Stimulated activated CD8-positive, alpha-beta memory T cell treated with anti-CD3 and anti-CD28 coated beads, Interleukin-15, amount 100 ng/mL, for 24 hours (primary cell): ENCODE results near the gene GPLD1.
"Not testable (repeated sequence)": the region's sequence is repeated elsewhere in the genome, so short reads cannot be mapped to it uniquely, and the experiment has no call there.

Source experiments
- DNase-seq: peaks from one replicate; pipeline ENCODE4 v3.0.0-alpha.2; 2020; ENCODE audit warnings: low read depth

The GPLD1 gene, protein sequence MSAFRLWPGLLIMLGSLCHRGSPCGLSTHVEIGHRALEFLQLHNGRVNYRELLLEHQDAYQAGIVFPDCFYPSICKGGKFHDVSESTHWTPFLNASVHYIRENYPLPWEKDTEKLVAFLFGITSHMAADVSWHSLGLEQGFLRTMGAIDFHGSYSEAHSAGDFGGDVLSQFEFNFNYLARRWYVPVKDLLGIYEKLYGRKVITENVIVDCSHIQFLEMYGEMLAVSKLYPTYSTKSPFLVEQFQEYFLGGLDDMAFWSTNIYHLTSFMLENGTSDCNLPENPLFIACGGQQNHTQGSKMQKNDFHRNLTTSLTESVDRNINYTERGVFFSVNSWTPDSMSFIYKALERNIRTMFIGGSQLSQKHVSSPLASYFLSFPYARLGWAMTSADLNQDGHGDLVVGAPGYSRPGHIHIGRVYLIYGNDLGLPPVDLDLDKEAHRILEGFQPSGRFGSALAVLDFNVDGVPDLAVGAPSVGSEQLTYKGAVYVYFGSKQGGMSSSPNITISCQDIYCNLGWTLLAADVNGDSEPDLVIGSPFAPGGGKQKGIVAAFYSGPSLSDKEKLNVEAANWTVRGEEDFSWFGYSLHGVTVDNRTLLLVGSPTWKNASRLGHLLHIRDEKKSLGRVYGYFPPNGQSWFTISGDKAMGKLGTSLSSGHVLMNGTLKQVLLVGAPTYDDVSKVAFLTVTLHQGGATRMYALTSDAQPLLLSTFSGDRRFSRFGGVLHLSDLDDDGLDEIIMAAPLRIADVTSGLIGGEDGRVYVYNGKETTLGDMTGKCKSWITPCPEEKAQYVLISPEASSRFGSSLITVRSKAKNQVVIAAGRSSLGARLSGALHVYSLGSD

DNA sequence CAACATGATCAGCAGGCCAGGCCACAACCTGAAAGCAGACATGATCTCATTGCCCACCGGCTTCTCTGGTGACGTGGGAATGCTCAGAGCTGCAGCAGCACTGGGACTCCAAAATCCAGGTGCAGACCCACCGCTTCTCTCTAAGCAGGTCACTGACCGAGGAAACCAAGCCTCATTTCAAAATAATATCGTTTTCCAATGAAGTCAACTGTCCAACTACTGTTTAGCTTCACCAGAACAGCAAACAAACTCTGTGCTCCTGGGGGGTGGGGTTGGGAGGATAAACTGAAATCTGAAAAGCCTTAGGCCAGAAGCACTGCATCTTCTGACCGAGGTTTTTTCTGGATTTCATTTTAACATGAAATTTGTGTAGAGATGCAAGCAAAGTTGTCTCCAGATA is at the start of gene GPLD1:
TSS of gene GPLD1 (minus strand) at position 109 of the 400 bp plus-strand sequence. CDS start at position 42, 67 bp downstream.
- no peak for DNase-seq

DNA sequence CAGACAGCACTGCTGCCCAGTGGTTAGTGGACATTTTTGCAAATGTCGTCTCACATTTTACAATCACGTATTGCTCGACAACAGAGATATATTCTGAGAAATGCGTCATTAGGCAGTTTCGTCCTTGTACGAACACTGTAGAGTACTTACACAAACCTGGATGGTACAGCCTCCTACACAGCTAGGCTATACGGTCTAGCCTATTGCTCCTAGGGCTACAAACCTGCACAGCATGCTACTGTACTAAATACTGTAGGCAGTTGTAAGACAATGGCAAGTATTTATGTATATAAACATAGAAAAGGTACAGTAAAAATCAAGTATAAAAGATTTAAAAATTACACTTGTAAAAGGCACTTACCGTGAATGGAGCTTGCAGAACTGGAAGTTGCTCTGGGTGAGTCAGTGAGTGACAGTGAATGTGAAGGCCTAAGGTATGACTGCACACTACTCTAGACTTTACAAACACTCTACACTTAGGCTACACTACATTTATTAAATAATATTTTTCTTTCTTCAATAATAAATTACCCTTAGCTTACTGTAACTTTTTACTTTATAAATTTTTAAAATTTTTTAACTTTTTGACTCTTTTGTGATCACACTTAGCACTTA is 48.5 kb upstream of the GPLD1 start:
- no peak for DNase-seq

DNA sequence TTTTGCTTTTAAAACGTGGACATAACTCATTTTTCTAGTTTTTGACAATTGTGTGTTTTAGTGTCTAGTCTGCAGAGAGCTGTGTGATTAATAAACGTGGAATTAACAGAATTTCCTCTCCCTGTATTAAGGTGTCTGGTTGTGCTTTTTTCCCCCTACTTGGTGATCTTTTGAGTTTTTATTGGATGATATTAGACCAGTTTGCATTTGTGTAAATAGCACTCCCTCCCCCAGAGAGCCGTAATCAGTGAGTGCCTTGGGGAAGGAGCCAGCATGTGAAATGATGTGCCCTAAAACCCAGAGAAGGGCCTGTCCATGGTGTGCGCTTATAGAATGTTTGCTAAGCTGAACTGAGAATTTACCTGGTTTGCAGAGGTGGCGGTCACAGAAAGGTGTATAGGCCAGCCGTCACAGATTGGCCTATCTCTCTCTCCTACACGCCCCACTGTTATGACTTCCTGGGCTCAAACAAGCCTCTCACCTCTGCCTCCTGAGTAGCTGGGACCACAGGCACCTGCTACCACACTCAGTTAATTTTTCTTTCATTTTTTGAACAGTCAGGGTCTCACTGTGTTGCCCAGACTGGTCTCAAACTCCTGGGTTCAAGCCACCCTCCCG is 47.8 kb upstream of the GPLD1 start:
- no peak for DNase-seq

DNA sequence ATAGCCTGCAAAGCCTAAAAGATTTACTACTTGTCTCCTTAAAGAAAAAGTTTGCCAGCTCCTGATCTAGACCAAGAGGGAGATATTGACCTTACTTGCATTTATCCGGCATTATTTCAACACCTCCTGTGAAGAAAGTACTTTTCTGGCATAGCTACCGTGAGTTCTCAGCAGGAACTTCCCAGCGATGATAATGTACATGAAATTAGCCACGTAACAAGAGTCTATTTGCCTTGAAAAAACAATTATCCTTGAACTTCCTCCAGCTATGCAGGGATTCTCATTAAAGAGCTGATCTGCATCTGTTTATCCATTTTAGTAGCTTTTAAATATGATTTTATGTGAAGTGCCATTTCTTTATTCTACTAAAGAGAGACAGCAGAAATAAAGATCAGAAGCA is 47.1 kb upstream of the GPLD1 start:
- DNase-seq, result no peak

DNA sequence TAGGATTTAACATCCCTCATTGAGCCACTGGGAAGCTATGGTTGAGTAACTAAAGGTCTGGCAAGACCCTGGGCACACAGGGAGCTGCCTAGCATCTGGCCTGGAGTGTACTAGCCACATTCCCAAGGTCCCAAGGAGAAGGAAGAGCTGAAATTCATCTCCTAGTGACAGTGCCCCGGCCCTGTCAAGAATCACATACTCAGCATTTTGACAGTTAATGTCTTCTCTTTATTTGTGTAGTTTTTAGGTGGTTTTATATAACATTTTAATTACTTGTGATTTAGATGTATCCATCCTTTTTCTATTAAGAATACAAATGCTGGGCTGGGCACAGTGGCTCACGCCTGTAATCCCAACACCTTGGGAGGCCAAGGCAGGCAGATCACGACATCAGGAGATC is 45.8 kb upstream of the GPLD1 start:
- no peak for DNase-seq

DNA sequence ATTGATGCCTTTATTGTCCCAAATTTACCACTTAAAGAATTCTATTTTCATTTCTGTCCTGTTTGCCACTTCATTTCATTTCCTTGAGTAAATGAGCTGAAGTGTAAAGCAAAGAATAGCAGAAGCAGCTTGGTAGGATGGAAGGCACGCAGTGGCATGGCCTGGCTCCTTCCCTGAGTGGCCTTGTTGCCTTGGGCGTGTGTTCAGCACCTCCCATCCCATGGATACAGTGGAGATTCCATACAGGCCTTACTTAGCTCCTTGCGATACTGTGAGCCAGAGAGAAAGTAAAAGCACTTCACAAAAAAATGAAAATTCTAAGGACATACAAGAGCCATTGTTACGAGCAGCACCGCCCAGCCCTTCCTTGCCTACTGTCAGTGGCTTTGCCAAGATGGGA is 45.0 kb upstream of the GPLD1 start:
- no peak for DNase-seq

DNA sequence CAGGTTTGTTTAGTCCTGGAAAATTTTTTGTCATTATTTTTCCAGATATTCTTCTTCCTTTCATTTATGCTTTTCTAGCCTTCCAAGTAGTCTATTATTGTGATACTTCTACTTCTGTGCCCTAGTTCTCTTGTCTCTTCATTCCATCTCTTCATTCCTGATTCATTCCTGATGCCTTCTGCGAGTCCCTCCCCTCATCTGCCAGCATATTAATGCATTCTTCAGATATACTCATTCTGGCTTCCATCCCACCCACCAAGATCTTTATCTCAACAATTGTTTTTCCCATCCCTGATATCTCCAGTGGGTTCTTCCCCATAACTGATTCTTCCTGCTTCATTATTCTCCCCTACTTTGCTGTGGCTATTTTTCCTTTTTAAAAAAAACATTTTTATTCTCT is 40.6 kb upstream of the GPLD1 start:
- DNase-seq, result no peak

DNA sequence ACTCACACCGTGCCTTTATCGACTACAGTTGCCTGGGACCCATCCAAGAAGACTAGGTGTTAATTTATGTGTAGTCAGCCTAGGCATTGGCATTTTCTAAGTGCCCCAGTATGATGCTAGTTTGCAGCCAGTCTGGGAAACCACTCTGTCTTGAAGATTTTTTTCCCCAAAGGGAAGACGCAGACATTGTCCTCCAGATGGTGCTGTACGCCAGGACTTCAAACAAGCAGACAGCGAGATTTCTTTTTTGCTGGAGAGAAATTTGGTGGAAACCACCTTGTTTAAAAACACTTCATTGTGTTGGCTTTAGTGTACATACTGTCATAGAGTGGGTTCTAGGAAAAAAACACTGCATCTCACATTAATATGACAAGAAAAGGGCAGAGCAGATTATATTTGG is 35.4 kb upstream of the GPLD1 start:
- DNase-seq, result no peak

DNA sequence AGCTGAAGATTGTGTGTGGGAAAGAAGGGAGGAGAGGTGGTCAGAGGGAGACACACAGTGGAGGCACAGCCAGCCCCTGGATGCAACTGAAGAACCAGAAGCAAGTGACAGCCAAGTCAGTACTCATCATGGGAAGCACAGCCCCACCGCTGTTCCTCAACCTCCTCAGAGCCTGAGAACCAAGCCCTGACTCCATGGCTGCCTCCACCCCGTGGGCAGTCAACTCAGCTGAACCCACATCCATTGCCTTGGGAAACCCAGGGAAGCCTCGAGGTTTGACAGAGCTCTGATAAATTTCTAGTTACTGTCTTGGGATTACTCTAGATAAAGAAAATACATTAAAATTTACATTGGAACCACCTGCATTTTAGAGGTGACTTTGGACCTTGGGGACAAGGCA is 35.0 kb upstream of the GPLD1 start:
- DNase-seq, result no peak

DNA sequence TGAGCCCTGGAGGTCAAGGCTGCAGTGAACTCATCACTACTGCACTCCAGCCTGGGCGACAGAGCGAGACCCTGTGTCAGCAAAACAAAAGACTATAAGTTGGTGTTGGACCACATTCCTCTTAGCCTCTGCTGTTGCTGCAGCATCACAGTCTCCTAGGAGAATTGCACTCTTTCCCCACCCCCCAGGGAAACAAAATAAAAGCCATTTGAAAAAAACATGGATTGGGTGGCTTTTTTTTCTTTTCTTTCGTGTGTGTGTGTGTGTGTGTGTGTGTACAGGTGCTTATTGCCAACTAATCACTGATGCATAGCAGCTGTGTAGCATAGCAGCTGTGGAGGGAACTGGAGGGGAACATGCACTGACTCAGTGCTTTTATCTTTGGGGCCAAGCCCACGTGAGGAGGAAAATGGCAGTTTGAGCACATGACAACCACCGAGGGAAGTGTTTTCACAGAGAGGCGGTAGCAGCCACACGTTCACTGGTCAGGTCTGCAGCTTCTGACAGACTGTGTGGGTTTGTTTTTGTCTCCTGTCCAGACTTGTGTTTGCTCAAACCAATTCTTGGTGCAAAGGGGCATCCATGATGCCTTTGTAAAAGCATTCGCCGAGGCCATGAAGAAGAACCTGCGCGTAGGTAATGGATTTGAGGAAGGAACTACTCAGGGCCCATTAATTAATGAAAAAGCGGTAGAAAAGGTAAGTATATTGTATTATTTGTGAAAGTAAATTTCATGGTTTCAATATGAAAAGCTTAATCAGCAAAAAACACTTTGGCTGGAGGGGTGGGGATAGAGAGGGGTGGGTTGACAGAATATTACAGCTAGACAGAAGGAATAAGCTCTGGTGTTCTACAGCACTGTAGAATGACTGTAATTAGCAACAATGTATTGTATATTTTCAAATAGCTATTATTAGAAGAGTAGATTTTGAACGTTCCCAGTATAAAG is 33.1 kb upstream of the GPLD1 start:
- DNase-seq, result no peak

DNA sequence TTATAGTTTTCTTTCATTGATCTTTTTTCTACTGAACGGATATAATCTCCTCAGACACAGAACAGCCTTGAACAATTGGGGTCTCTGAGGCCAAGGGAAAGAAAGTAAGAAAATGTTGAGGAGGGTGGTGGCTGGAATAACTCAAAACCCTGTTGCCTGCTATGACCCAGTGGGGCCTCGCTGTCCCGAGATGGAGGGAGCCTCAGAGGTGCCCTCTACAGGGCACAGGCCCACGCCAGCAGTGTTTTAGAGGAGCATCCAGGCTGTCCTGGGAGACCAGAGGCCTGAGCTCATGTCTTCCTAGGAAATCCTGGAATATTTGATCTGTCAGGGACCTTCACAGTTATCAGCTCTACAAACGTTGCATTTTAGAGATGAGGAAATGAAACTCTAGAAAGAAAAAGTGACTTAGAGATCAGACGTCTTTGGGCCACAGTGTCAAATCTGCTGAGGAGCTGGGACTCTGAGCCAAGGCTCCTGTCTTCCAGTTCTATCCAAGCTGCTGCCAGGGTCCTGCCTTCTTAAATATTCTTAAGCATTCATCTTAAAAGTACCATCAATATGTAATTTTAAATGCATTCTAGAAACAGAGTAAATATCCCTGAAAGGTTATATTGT is 31.7 kb upstream of the GPLD1 start:
- no peak for DNase-seq

DNA sequence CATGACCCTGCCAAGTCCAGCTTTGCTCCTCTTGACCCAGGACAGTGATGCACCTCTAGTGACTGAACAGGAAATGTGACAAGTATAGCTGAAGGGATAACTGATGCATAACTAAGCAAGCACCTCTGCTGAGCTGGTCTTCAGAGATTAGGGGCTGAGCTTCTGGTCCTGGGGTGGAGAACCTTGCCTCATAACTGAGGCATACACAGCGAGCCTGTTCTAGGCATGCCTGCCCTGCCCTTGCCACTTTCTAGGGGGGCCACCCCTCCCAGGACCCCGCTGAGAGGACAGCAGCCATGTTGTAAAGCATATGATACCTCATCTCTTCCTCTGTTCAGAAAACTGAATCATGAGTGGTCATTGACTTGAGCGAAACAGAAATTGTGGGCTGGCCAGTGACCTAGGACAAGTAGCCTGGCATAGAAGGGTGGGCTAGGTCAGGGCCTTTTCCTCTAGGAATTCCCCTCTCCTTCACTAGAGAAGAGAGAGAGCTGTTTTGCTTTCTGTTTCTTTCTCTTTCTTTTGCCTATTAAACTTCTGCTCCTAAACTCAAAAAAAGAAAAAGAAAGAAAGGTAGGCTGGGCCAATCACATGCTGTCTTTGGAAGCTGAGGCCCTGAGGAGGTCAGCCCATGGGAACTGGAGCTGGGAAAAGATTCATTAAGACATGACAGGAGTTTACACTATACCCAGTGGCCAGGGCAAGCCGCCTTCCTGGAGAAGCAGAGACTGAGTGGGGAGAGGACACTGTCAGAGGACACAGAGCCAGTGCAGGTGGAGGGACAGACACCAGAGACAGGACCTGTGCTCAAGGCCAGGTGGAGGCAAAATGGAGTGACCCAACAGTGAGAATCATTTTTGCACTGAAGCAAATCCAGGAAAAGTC is 28.5 kb upstream of the GPLD1 start:
- no peak for DNase-seq

DNA sequence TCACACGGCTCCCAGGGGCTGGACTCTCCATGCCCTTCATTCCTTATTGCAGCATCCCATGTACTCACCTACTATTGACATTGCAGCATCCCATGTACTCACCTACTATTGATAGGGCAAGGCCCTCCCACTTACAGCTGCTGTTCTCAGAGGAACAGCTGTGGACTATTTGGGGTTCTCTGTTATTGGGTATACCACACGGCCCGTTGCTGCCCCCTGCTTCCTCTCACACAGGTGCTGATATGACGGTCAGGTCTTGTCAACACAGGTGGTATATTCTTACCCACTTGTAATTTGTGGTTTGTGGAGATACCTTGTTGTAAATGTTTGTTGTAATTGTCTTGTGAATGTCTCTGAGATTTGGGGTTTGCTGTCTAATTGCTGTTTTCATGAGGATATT is 24.2 kb upstream of the GPLD1 start:
- no peak for DNase-seq

DNA sequence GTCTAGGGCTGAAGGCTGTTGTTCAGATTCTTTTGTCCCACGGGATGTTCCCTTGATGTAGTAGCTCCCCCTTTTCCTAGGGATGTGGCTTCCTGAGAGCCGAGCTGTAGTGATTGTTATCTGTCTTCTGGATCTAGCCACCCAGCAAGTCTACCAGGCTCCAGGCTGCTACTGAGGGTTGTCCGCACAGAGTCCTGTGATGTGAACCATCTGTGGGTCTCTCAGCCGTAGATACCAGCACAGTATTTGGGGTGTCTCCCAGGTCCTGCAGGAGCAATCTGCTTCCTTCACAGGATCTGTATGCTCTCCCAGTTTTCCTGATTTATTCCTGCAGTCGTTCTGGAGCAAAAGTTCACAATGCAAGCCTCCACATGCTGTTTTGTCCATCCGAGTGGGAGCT is 22.6 kb upstream of the GPLD1 start:
- DNase-seq, result not testable (repeated sequence)

DNA sequence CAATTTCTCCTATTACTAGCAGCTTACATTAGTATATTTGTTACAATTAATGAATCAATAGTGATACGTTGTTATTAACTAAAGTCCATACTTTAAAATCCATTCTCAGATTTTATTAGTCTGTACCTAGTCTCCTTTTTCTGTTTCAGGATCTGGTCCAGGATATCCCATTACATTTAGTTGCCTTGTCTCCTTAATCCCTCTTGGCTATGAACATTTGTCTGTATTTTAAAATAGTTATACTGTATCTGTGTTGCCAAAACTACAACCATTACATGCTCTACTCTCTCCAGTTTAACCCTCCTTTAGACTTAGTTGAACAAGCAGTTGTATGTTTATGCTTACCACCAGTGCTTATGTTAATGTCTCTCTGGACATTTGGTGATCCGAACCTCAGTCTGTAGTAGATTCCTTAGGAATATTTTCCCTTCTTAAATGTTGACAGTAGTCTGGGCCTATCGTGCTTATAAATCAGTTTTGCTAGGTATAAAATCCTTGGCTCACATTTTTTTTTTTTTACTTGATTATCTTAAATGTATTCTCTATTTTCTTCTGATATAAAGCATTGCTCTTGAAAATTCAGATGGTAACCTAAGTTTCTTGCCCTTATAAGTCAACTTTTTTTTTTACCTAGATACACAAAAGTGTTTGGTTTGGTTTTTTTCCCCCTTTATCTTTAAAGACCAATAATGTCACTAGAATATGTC is 17.6 kb upstream of the GPLD1 start:
- DNase-seq, result no peak

DNA sequence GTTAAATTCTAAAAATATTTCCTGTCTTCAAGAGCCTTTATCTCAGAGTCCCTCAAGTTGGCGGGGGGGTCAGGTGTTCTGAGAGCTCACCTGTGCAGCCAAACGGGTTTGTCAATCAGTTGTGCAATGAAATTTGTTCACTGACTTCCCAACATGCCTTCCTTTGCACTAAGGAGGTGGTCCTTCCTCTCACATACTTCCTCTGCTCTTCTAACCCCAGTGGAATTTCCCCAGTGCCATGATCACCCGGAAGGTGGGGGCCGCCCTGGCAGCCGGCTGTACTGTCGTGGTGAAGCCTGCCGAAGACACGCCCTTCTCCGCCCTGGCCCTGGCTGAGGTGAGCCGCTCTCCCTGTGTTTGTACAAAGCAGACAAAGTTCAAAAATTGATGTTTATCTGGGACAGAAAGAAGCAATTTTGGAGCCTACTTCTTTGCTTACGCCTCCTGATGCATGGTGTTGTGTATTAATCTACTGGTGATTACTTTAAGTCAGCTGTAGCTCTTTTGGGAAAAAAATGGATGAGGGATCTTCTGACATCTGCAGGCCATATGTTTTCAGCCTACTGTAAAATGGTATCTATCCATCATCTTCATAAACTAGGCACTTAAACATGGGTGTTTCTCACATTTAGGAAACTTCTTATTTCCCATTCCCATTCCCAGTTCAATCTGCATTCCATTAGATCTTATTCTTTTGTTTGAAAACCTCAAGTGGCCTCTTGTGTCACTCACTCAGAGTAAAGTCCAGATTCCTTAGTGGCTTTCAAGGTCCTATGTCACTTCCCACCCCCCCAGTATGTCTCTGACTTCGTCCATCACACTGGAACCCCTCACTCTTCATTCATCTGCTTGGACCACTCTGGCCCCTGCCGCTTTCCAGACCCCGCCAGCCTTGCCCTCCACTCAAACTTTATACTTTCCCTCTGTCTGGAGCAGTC is 15.5 kb upstream of the GPLD1 start:
- DNase-seq, result no peak

DNA sequence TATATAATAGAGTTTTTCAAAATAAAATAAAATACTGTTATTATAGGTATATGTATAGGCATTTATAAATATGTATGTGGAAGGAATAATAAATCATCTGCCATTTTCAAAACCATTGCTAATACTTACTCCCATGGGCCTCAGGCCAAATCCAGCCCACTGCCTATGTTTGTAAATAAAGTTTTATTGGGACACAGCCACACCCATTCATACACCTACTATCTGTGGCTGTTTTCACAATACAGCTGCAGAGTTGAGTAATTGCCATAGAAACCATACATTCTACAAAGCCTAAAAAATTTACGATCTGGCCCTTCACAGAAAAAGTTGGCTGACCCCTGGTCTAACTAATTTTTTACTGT is 14.9 kb upstream of the GPLD1 start:
- DNase-seq, result no peak

DNA sequence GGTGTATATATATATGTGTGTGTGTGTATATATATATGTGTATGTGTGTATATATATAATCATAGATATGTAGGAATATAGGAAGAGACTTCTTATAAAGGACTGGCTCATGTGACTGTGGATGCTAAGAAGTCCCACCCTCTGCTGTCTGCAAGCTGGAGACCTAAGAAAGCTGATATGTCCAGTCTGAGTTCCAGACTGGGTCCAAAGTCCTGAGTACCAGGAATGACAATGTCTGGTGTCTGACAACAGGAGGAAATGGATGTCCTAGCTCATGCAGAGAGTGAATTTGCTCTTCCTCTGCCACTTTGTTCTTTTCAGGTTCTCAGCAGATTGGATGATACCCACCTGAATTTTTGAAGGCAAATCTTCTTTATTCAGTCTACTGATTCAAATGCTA is 12.5 kb upstream of the GPLD1 start:
- DNase-seq, result no peak
